ENCODE data around the gene ADD3.

Gene ADD3

GRCh38 chr10:110059925-110060324 is 52.1 kb downstream of the ADD3 start:
- no peak for DNase-seq (ENCODE audit: low read depth in 2 of 3, low spot score in 1 of 3)

GRCh38 chr10:110061687-110062086 is 53.9 kb downstream of the ADD3 start:
- no peak for DNase-seq (ENCODE audit: low read depth in 2 of 3, low spot score in 1 of 3)

- no peak for DNase-seq (ENCODE audit: low read depth in 2 of 3, low spot score in 1 of 3)
These were observed 57.5 kb downstream of the ADD3 start for GRCh38 chr10:110065269-110065668.

- peak; percentile 24 to 42 (median 25) for DNase-seq (ENCODE audit: low read depth in 2 of 3, low spot score in 1 of 3)
These were observed 60.4 kb downstream of the ADD3 start for GRCh38 chr10:110067960-110068770.

- no peak for DNase-seq (ENCODE audit: low read depth in 2 of 3, low spot score in 1 of 3)
These were observed 61.0 kb downstream of the ADD3 start for GRCh38 chr10:110068780-110069179.

- no peak for DNase-seq (ENCODE audit: low read depth in 2 of 3, low spot score in 1 of 3)
These were observed 61.8 kb downstream of the ADD3 start for GRCh38 chr10:110069502-110069982.

- DNase-seq (ENCODE audit: low read depth in 2 of 3, low spot score in 1 of 3): no peak
These were observed 66.1 kb downstream of the ADD3 start for GRCh38 chr10:110073896-110074295.

GRCh38 chr10:110074298-110074697 is 66.5 kb downstream of the ADD3 start:
- no peak for DNase-seq (ENCODE audit: low read depth in 2 of 3, low spot score in 1 of 3)

GRCh38 chr10:110074758-110075671 is 67.2 kb downstream of the ADD3 start:
- DNase-seq (ENCODE audit: low read depth in 2 of 3, low spot score in 1 of 3): no peak

- DNase-seq (ENCODE audit: low read depth in 2 of 3, low spot score in 1 of 3): no peak
These were observed 67.9 kb downstream of the ADD3 start for GRCh38 chr10:110075686-110076085.

GRCh38 chr10:110076559-110077318 is 69.0 kb downstream of the ADD3 start:
- DNase-seq (ENCODE audit: low read depth in 2 of 3, low spot score in 1 of 3): no peak

GRCh38 chr10:110077436-110078130 is 69.8 kb downstream of the ADD3 start:
- DNase-seq (ENCODE audit: low read depth in 2 of 3, low spot score in 1 of 3): no peak

GRCh38 chr10:110078317-110078716 is 70.5 kb downstream of the ADD3 start:
- DNase-seq (ENCODE audit: low read depth in 2 of 3, low spot score in 1 of 3): no peak

- DNase-seq (ENCODE audit: low read depth in 2 of 3, low spot score in 1 of 3): no peak
These were observed 74.1 kb downstream of the ADD3 start for GRCh38 chr10:110081911-110082310.

- no peak for DNase-seq (ENCODE audit: low read depth in 2 of 3, low spot score in 1 of 3)
These were observed 76.1 kb downstream of the ADD3 start for GRCh38 chr10:110083884-110084283.

GRCh38 chr10:110087682-110088081 is 79.9 kb downstream of the ADD3 start:
- DNase-seq (ENCODE audit: low read depth in 2 of 3, low spot score in 1 of 3): no peak

GRCh38 chr10:110088367-110089104 is 80.8 kb downstream of the ADD3 start:
- no peak for DNase-seq (ENCODE audit: low read depth in 2 of 3, low spot score in 1 of 3)

- no peak for DNase-seq (ENCODE audit: low read depth in 2 of 3, low spot score in 1 of 3)
These were observed 84.0 kb downstream of the ADD3 start for GRCh38 chr10:110091830-110092229.

GRCh38 chr10:110093722-110094121 is 85.9 kb downstream of the ADD3 start:
- no peak for DNase-seq (ENCODE audit: low read depth in 2 of 3, low spot score in 1 of 3)

GRCh38 chr10:110094786-110095185 is 87.0 kb downstream of the ADD3 start:
- no peak for DNase-seq (ENCODE audit: low read depth in 2 of 3, low spot score in 1 of 3)

Data from stimulated activated CD4-positive, alpha-beta T cell treated with anti-CD3 and anti-CD28 coated beads, Interleukin-12 subunit alpha, Interleukin-12 subunit beta, amount 100 ng/mL, for 48 hours (primary cell).